ENCODE data around the gene PCDHGB5. TPM values are rescaled to one million over a fixed set of nuclear protein-coding genes. Genes with fewer than 3 reads are reported as not detected.
"Not testable (repeated sequence)": the region's sequence is repeated elsewhere in the genome, so short reads cannot be mapped to it uniquely, and the experiment has no call there.

The PCDHGB5 gene
- total RNA-seq, 2 donors from 2014 or later, result 1.3 to 17.3 TPM

- Histone ChIP-seq H3K27ac (ENCODE audit: low read depth, low read length) (no peak within 1 kb of the TSS), H3K9me3 (ENCODE audit: control insufficient read depth, low read length) (peaks cover 77% of the 10 kb centered on the region), H3K9ac (ENCODE audit: extremely low read depth, low read length, poor library complexity, severe bottlenecking) (no peak within 1 kb of the TSS), H3K36me3 (ENCODE audit: control insufficient read depth, insufficient read depth, low read length) (no peaks in the 10 kb centered on the region), H3K27me3 (ENCODE audit: control insufficient read depth, insufficient read depth, low read length, poor library complexity, severe bottlenecking) (no peaks in the 10 kb centered on the region), H3K4me1 (ENCODE audit: control insufficient read depth, insufficient read depth, low read length) (no peaks in the 10 kb centered on the region), H3K4me3 (ENCODE audit: low read length) (no peak within 1 kb of the TSS)
- 94 to 97% methylated on average over 25 to 33 of the region's 33 CpGs for WGBS, 2 experiments (ENCODE audit: insufficient coverage in 1 of 2, insufficient read length in 1 of 2)
- Mint-ChIP-seq H3K9me3 (peaks cover 72% of the 10 kb centered on the region), H3K36me3 (ENCODE audit: low read depth) (peaks cover 66% of the 10 kb centered on the region), H3K27ac (no peak within 1 kb of the TSS), H3K4me1 (no peaks in the 10 kb centered on the region), H3K4me3 (no peak within 1 kb of the TSS), H3K27me3 (ENCODE audit: insufficient read depth) (no peaks in the 10 kb centered on the region)
- TF ChIP-seq CTCF (conservative IDR thresholded peaks at IDR 0.05), result no peak
- DNase-seq, result no peak
These were observed 32.8 kb downstream of the PCDHGB5 start, which contains the start of gene PCDHGA12 for GRCh38 chr5:141430332-141431113. Gene PCDHGA12, plus strand, starts transcription at chr5:141430507. Its CDS starts 253 bp downstream, at chr5:141430760.

GRCh38 chr5:141431286-141431685 lies 33.5 kb downstream of the PCDHGB5 start:
- Mint-ChIP-seq H3K27ac (no peak overlapping the region), H3K4me1 (no peaks in the 10 kb centered on the region), H3K4me3 (no peak overlapping the region), H3K36me3 (ENCODE audit: low read depth) (peaks cover 59% of the 10 kb centered on the region), H3K27me3 (ENCODE audit: insufficient read depth) (no peaks in the 10 kb centered on the region), H3K9me3 (peaks cover 73% of the 10 kb centered on the region)
- Histone ChIP-seq H3K4me3 (ENCODE audit: low read length) (no peak overlapping the region), H3K36me3 (ENCODE audit: control insufficient read depth, insufficient read depth, low read length) (no peaks in the 10 kb centered on the region), H3K9ac (ENCODE audit: extremely low read depth, low read length, poor library complexity, severe bottlenecking) (no peak overlapping the region), H3K27ac (ENCODE audit: low read depth, low read length) (no peak overlapping the region), H3K4me1 (ENCODE audit: control insufficient read depth, insufficient read depth, low read length) (no peaks in the 10 kb centered on the region), H3K9me3 (ENCODE audit: control insufficient read depth, low read length) (peaks cover 71% of the 10 kb centered on the region), H3K27me3 (ENCODE audit: control insufficient read depth, insufficient read depth, low read length, poor library complexity, severe bottlenecking) (no peaks in the 10 kb centered on the region)
- no peak for DNase-seq
- TF ChIP-seq CTCF (conservative IDR thresholded peaks at IDR 0.05), result no peak
- 95 to 96% methylated on average over 37 of the region's 37 CpGs for WGBS, 2 experiments (ENCODE audit: insufficient coverage in 1 of 2, insufficient read length in 1 of 2)

- not testable (repeated sequence) for H3K27me3 Mint-ChIP-seq (ENCODE audit: insufficient read depth); H3K4me3 ChIP-seq (ENCODE audit: low read length); H3K4me1 ChIP-seq (ENCODE audit: control insufficient read depth, insufficient read depth, low read length); H3K36me3 ChIP-seq (ENCODE audit: control insufficient read depth, insufficient read depth, low read length); H3K4me1 Mint-ChIP-seq; DNase-seq; H3K9ac ChIP-seq (ENCODE audit: extremely low read depth, low read length, poor library complexity, severe bottlenecking); H3K27ac ChIP-seq (ENCODE audit: low read depth, low read length); H3K4me3 Mint-ChIP-seq; H3K27me3 ChIP-seq (ENCODE audit: control insufficient read depth, insufficient read depth, low read length, poor library complexity, severe bottlenecking); H3K27ac Mint-ChIP-seq
- Mint-ChIP-seq H3K36me3 (ENCODE audit: low read depth) (peaks cover 52% of the 10 kb centered on the region), H3K9me3 (peaks cover 63% of the 10 kb centered on the region)
- peaks cover 62% of the 10 kb centered on the region for H3K9me3 ChIP-seq (ENCODE audit: control insufficient read depth, low read length)
- WGBS, 2 experiments (ENCODE audit: insufficient coverage in 1 of 2, insufficient read length in 1 of 2), result 95 to 100% methylated on average over 12 to 31 of the region's 38 CpGs
These were observed 34.6 kb downstream of the PCDHGB5 start for GRCh38 chr5:141432308-141432707.

- H3K4me3 Mint-ChIP-seq; H3K4me1 ChIP-seq (ENCODE audit: control insufficient read depth, insufficient read depth, low read length); H3K36me3 ChIP-seq (ENCODE audit: control insufficient read depth, insufficient read depth, low read length); H3K4me3 ChIP-seq (ENCODE audit: low read length); H3K27me3 ChIP-seq (ENCODE audit: control insufficient read depth, insufficient read depth, low read length, poor library complexity, severe bottlenecking); H3K27me3 Mint-ChIP-seq (ENCODE audit: insufficient read depth); DNase-seq; H3K27ac ChIP-seq (ENCODE audit: low read depth, low read length); H3K27ac Mint-ChIP-seq; H3K4me1 Mint-ChIP-seq; H3K9ac ChIP-seq (ENCODE audit: extremely low read depth, low read length, poor library complexity, severe bottlenecking): not testable (repeated sequence)
- peaks cover 48% of the 10 kb centered on the region for H3K36me3 Mint-ChIP-seq (ENCODE audit: low read depth)
- H3K9me3 ChIP-seq (ENCODE audit: control insufficient read depth, low read length), result peaks cover 57% of the 10 kb centered on the region
- peaks cover 60% of the 10 kb centered on the region for H3K9me3 Mint-ChIP-seq
- WGBS, 2 experiments (ENCODE audit: insufficient coverage in 1 of 2, insufficient read length in 1 of 2), result 91 to 96% methylated on average over 16 to 29 of the region's 29 CpGs
These were observed 35.0 kb downstream of the PCDHGB5 start for GRCh38 chr5:141432726-141433125.

Data from endodermal cell (in vitro differentiated cells).